ENCODE measurements around the gene TCHHL1.

TCHHL1 gene

DNA sequence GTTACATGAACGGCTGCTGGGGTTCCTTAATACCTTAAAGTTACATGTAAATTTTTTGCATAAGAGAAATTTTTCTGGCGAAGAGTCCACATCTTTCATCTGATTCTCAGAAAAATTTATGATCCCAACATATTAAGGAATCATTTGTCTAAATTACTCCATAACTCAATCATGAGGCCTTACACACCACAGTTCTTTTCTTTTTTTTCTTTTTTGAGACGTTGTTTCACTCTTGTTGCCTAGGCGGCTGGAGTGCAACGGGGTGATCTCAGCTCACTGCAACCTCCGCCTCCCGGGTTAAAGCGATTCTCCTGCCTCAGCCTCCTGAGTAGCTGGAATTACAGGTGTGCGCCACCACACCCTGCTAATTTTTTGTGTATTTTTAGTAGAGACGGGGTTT lies 50.0 kb downstream of the TCHHL1 start:
- DNase-seq (ENCODE audit: low read depth), result no peak

GRCh38 chr1:152036267-152037216 lies 52.3 kb downstream of the TCHHL1 start, which contains the start of gene S100A11:
Gene S100A11, minus strand, starts transcription at chr1:152037004. Its CDS starts 89 bp downstream, at chr1:152036915.
- DNase-seq (ENCODE audit: low read depth), result peak; percentile 89

DNA sequence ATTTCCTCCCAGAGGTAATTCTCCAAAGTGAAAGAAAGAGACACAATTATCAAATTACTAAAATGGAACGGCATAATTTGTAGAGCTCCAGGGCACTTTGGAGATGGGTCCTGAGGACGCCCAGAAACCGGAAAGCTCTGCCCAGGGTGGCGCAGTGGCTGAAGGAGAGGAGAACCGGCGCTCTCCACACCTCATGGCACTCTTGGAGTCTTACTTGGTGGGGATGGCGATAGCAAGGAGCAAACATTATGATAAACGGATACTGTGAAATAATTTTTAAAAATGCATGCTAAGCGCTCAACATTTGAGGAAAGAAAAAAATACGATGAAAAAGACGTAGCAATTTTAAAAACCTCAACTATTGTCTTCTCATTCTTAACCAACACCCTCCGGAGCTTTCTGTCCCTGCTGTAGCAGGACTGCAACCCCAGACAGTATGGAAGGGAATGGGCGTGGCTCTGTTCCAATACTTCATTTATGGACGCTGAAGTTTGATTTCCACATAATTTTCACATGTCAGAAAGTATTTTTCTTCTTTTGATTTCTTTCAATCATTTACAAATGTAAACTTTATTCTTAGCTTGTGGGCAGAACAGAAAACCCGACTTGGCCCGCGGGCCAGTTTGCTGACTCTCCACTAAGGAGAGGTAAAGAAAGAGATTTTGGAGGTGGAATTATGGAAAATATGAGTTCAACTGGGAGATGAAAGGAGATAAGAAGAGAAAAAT lies 53.2 kb downstream of the TCHHL1 start:
- peak; percentile 46 for DNase-seq (ENCODE audit: low read depth)

- DNase-seq (ENCODE audit: low read depth), result peak; percentile 76
These were observed 54.0 kb downstream of the TCHHL1 start for GRCh38 chr1:152034654-152035538.

- no peak for DNase-seq (ENCODE audit: low read depth)
These were observed 54.6 kb downstream of the TCHHL1 start for GRCh38 chr1:152034324-152034653.

Measured in EH (cell line).